ENCODE measurements around the gene CHDH.

DNA sequence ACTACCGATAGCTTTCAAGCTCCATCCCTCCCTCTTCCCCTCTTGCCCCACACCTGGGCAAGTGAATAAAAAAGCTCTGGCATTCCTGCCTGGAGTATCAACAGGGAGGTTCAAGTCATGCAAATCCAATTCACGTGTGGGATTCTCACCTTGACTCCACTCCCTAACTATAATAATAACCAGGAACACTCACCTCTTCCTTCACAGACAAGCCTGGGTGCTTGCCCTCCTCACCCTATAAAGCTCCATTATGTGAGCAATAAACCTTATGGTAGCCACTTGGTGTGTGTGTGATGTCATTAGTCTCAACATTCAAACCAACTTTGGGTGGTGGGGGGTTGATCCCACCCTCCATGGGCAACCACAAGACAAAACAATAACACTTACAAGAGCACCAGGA is 16.6 kb downstream of the CHDH start:
- no peak for TF ChIP-seq EZH2 (IDR thresholded peaks at IDR 0.05)
- no peak for TF ChIP-seq POLR2AphosphoS5 (IDR thresholded peaks at IDR 0.05; ENCODE audit: borderline replicate concordance, low read depth, low read length)
